DMS153 treated with DMSO at 0.1 percent for 48 hours (cell line): ENCODE measurements around the gene TCN2.
"Not testable (repeated sequence)": the region's sequence is repeated elsewhere in the genome, so short reads cannot be mapped to it uniquely, and the experiment has no call there.

Experiments
- DNase-seq: peaks from one replicate; lab custom pipeline; 2025; ENCODE audit not compliant: unreplicated experiment; lab: John Stamatoyannopoulos, UW

TCN2 gene

DNA sequence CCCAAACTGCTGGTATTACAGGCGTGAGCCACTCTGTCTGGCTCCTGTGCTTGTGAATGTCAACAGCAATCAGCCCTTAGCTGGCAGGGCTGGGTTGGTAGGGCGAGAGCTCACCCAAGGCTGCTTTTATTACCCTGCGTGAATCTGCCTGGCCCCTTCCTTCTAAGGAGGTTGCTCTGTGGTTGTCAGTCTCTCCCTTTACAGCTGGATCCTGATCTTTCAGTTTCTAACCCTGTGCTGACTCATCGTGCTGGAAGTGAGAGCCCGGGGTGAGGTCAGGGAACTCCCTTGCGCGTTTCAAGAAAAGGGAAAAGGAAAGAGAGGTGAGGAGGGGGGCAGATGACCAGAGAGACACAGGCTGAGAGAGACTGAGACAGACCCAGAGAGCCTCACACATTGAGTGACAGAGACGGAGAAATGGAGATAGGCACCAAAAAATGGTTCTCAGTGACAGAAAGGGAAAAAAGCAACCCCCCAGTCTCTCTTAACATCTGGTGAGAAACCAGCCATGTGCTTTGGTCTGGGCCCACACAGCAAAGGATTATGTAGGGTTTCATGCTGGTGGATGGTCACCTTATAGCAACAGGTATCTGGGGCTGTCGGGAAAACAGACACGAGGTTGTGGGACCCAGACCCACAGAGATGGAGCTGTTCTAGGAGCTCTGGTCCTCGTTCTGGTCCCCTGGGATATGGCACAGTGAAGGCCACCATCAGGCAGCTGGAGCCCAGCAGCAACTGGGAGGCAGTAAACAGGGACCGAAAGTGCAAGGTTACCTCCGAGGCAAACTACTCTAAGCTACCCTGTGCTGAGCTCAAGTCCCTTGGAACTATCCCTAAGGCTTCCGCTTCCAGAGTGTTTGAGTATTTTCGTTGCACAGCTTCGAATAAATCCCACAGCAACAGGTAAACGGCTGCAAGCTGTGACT is 2.5 kb downstream of the TCN2 start:
- no peak for DNase-seq

DNA sequence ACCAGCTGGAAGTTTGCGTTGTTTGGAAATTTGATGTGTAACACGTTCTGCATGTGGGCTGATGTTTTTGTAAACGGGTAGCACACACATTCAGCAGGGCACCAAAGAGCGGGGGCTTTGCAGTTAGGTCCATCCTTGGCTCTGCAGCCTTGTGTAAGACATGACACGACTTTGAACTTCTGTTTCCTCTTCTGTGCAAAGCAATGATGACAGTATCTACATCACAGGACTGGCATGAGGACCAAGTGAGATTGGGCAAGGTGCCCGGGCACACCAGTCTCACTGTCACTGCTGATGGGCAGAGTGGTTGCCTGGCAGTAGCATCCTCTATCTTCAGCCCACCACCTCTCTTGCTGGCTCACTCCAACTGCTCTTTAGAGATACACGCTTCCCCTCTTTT is 3.3 kb downstream of the TCN2 start:
- no peak for DNase-seq

DNA sequence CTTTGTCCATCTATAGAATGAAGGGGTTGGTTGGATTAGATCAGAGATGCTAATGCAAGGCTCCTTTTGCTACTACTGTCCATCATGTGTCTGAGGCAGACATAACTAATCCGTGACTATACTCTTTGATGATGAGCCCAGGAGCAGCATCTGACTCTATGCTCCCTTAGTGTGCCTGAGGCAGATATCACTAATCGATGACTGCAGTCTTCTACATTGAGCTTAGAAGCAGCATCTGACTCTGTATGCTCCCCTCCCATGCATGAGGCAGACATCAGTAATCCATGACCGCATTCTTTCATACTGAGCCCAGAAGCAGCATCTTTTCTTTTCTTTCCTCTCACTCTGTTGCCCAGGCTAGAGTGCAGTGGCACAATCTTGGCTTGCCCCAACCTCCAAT is 4.2 kb downstream of the TCN2 start:
- DNase-seq, result no peak

DNA sequence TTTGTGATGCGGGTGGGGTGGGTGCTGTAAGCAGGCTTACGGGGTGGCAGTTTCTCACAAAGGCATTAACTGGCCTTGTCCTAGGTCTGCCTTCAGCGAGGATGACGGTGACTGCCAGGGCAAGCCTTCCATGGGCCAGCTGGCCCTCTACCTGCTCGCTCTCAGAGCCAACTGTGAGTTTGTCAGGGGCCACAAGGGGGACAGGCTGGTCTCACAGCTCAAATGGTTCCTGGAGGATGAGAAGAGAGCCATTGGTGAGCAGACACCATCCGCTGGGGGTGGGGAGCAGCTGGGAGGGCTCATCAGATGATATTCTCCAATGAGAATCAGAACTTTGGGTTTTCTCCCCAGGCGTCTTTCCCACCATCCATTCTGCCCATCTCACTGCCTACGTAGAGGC is 5.8 kb downstream of the TCN2 start:
- DNase-seq, result no peak

DNA sequence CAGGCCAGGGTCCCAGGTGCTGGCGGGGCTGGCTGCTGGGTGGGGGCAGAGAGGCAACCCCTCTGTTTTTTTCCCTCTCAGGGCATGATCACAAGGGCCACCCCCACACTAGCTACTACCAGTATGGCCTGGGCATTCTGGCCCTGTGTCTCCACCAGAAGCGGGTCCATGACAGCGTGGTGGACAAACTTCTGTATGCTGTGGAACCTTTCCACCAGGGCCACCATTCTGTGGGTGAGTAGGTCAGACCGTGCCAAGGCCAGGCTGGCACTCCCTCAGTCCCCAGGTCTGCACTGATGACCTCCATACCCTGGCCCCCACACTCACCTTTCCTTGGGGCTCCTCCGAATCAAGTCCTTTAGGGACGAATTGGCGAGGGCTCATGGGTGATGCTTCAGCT is 7.3 kb downstream of the TCN2 start:
- DNase-seq, result no peak

DNA sequence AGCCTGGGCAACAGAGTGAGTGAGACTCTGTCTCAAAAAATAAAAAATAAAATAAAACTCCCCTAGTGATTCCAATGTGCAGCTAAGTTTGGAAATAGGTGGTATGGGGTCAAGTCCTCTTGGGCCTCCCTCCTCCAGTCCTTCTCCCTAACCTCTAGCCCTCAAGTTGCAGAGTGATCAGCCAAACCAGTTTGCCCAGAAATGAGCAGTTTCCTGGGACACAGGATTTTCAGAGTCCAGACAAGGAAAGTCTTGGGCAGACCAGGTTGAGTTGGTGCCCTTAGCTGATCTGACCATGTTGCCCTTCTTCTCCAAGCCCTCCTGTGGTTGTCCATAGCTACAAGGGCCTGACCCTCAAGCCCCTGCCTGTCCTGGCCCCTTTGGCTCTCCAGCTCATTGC is 7.9 kb downstream of the TCN2 start:
- no peak for DNase-seq

DNA sequence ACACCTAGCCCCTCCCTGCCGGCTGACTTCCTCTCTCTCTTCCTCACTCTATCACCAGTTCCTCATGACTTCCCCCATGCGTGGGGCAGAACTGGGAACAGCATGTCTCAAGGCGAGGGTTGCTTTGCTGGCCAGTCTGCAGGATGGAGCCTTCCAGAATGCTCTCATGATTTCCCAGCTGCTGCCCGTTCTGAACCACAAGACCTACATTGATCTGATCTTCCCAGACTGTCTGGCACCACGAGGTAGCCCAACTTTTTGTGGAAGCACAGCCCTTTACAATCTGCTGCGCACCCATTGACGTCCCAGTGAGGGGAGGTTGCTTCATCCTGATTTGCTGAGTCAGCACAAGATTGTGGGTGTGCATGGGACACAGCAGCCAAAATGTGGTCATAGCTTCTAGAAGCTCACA is 8.6 kb downstream of the TCN2 start:
- no peak for DNase-seq

DNA sequence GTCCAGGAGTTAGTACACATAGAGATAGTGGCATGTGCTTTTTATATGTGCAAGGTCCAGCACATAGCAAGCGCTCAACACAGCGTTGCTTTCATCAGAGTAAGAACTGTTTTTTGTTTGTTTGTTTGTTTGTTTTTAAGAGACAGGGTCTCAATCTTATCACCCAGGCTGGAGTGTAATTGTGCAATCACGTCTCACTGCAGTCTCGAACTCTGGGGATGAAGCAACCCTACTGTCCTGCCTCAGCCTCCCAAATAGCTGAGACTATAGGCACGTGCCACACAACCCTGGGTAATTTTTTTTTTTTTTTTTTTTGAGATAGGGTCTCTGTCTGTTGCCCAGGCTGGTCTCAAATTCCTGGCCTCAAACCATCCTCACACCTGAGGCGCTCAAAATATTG is 10.8 kb downstream of the TCN2 start:
- no peak for DNase-seq

DNA sequence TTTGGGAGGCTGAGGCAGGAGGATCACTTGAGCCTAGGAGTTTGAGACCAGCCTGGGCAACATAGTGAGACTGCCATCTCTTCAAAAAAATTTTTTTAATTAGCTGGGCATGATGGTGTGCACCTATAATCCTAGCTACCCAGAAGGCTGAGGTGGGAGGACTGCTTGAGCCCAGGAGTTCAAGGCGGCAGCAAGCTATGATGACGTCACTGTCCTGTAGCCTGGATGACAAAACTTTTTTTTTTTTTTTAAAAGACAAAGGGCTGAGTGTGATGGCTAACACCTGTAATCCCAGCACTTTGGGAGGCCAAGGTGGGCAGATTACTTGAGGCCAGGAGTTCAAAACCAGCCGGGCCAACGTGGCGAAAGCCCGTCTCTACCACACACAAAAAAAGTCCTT is 12.9 kb downstream of the TCN2 start:
- not testable (repeated sequence) for DNase-seq

DNA sequence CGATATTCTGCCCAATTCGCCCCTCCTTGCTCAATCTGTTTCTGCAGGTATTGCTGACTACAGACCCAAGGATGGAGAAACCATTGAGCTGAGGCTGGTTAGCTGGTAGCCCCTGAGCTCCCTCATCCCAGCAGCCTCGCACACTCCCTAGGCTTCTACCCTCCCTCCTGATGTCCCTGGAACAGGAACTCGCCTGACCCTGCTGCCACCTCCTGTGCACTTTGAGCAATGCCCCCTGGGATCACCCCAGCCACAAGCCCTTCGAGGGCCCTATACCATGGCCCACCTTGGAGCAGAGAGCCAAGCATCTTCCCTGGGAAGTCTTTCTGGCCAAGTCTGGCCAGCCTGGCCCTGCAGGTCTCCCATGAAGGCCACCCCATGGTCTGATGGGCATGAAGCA is 19.4 kb downstream of the TCN2 start:
- no peak for DNase-seq

DNA sequence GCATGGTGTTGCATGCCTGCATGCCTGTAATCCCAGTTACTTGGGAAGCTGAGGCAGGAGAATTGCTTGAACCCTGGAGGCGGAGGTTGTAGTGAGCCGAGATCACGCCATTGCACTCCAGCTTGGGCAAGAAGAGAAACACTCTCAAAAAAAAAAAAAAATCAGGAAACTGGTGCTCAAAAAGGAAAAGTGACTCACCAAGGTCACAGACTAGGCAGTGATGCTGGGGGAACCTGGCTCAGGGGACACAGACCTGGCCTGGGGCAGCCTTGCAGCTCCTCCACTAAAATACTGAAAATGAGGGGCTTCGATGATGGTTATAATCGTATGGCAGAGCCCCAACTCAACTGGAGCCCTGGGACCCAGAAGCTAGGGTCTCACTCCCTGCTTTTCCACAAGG is 20.5 kb downstream of the TCN2 start:
- DNase-seq, result no peak

DNA sequence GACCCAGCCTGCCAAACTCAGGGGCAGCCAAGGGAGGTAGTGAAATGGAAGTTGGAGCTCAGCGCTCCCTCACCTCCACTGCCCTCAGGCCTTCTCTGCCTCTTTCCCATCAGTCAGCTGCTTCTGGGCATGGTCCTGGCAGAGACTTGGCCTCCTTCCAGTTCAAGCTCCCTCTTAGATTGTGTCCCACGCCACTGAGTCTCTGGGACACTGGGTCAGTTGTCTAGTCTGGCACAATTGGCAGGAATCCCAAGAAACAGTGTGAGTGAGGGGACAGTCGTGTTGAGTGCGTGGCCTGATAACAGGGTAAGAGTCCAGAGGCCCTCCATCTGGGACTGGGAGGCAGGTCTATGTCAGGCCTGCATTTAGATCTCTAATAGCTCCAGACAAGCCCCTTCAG is 21.5 kb downstream of the TCN2 start:
- no peak for DNase-seq

DNA sequence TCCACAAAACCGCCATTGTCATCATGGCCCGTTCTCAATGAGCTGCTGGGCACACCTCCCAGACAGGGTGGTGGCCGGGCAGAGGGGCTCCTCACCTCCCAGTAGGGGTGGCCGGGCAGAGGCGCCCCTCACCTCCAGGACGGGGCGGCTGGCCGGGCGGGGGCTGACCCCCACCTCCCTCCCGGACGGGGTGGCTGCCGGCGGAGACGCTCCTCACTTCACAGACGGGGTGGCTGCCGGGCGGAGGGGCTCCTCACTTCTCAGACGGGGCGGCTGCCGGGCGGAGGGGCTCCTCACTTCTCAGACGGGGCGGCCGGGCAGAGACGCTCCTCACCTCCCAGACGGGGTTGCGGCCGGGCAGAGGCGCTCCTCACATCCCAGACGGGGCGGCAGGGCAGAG is 24.5 kb downstream of the TCN2 start:
- DNase-seq, result not testable (repeated sequence)

DNA sequence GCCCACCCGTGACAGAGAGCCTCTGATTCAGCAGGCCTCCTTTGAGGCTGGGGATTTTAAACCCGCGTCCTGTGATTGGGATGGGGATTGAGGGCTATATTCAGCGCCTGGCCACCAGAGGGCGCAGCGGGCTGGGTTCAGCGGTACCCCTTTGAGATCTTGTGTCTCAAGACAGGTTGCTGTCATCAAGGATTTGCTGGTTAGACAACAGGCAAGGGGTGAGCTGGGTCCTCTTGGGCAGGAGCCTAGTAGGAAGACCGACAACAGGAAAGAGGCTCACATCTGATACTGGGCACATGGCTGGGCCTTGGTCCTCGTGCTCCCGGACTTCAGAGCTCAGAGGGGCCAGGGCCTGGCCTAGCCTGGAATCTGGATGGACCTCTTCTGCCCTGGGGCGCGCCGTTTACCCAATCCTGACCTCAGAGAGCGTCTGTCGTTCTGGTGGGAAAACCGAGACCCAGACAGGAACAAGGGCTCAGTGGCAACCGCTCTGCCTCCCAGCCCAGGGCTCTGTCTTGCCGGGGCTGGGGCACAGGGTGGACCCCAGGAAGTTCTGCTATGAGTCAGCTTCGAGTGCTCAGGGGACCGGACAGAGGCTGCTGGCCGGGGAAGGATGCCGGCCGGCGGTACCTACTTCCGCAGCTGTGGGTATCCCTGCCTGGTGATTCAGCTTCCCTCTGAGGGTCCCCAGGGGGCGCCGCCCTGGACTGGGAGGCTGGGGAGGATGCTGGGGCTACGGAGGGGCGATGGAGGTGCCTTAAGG is 27.7 kb downstream of the TCN2 start:
- DNase-seq, result peak; percentile 58

DNA sequence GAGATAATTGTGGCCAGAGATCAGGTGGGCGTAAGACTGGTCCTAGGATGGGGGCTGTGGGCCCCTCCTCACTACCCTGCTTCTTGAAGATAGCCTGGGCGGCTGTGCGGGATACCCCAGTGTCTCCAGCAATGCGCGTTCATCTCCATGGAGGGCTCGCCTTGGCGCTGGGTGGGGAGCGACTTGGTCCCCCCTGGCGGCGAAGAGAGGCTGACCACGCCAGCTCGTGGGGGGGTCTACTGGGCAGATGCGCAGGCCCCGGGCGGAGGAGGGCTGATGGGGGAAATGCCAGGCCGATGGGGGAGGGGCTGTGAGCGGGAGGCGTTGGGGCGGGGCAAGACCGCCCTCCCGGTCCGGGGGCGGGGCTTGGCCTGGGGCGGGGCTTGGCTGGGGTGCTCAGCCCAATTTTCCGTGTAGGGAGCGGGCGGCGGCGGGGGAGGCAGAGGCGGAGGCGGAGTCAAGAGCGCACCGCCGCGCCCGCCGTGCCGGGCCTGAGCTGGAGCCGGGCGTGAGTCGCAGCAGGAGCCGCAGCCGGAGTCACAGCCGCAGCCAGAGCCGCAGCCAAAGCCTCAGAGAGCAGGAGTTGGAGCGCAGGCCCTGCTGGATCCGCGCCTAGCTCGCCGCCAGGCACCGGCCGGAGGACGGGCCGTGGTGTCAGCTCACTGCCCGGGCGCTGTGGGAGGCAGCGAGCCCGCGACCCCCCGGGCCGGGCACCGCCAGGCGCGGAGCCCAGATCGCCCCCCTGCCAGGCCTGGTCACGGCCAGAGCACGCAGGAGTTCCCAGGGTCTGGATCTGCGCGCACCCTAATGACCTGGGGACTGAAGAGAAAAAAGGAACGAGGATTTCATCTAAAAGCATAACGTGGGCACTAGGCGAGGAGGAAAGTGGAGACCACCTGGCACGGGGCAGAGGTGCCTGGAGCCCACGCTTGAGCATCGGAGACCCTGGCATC is 28.6 kb downstream of the TCN2 start, which contains the start of gene SLC35E4:
SLC35E4 (plus strand) TSS at position 509 of the 953 bp plus-strand sequence. CDS start 670 bp downstream, outside the sequence.
- peak; percentile 81 for DNase-seq

DNA sequence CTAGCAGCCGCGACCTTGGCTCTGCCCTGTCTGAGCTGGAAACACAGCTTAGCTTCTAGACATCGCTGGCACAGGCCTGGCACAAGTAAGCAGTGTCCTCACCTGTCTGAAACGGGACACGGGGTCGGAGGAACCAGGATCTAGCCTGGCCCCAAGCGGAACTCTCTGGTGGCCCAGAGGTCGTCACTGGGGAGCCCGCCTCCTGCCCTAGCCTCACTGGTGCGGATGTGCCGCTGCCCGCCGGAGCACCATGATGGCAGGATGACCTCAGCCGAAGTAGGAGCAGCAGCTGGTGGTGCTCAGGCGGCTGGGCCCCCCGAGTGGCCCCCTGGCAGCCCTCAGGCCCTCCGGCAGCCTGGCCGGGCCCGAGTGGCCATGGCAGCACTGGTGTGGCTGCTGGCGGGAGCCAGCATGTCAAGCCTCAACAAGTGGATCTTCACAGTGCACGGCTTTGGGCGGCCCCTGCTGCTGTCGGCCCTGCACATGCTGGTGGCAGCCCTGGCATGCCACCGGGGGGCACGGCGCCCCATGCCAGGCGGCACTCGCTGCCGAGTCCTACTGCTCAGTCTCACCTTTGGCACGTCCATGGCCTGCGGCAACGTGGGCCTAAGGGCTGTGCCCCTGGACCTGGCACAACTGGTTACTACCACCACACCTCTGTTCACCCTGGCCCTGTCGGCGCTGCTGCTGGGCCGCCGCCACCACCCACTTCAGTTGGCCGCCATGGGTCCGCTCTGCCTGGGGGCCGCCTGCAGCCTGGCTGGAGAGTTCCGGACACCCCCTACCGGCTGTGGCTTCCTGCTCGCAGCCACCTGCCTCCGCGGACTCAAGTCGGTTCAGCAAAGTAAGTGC is 29.5 kb downstream of the TCN2 start:
- DNase-seq, result no peak

DNA sequence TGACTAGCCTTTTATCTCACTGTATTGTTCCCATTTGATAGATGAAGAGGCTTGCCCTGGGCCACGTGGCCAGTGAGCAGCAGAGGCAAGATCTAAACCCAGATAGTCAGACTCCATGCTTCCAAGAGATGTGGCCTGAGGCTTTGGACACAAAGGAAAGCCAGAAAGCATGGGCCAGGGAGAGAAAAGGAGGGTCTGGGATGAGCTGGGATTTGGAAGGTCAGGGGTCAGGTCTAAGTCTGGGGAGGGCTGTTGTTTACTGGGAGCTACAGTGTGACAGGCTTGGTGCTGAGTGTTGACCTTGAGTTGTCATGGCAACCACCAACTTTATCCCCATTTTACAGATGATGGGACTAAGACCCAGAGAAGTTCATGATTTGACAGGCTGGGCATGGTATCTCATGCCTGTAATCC is 30.7 kb downstream of the TCN2 start:
- DNase-seq, result no peak

DNA sequence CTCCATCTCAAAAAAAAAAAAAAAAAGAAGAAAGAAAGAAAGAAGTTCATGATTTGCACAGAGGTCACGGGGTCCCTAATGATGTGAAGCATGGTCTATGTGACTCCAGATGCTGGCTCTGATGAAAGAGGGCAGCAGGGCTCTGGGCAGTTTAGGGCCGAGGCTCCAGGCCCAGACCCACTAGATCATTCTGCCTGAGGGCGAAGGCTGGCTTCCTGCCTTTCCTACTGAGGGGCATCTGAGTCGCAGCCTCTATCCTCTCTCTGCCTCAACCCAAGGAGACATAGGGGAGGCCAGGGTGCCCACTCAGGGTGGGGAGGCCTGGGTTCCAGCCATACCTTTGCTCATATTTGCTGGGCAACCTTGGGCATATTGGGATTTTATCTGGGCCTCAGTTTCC is 33.4 kb downstream of the TCN2 start:
- no peak for DNase-seq

DNA sequence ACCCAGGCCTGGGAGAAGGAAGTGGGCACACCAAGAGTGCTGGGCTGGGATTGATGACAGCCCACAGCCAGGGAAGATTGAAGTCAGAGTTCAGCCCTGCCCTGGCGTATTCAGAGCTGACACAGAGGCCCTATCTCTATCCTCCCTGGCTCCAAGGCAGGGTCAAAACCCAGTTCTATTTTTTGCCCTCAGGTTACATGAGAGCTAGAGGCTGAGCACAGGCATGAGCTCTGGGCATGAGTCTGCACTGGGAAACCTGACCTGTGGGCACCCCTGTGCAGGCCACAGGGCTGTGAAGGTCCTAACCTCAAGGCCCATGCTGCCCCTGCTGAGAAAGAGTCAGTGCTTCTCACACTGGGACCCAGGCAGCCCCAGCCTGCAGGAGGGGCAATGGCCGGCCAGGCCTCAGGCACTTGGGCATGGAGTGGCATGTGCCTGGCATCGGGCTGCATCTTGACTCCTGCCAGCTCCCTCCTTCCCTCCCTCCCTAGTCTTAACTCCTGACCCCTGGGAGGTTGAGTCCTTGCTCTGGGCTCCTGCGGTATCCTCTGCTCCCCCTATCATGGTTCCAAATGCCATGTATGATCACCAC is 34.0 kb downstream of the TCN2 start:
- DNase-seq, result no peak
